CD4-positive, alpha-beta T cell treated with Interleukin-12 subunit alpha and Interleukin-12 subunit beta, for 1 hour (primary cell): ENCODE measurements around the gene ART5.
A peak's percentile ranks its signal among the peaks of the same experiment; 100 is the strongest.
"Not testable (repeated sequence)": the region's sequence is repeated elsewhere in the genome, so short reads cannot be mapped to it uniquely, and the experiment has no call there.

ENCODE experiments used
- DNase-seq: peaks from one replicate; pipeline ENCODE4 v3.0.0-alpha.2; 2020

Gene ART5

DNA sequence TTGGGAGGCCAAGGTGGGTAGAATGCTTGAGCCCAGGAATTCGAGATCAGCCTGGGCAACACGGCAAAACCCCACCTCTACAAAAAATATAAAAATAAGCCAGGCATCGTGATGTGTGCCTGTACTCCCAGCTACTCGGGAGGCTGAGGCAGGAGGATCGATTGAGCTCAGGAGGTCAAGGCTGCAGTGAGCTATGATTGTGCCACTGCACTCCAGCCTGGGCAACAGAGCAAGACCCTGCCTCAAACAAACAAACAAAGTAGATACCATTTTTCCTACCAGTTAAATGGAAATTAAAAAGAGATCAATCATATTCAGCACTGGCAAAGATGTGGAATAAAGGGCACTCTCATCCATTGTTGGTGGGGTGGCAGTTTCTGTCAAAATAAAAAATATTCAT lies 15.5 kb upstream of the ART5 start:
- not testable (repeated sequence) for DNase-seq

GRCh38 chr11:3655547-3655946 lies 13.8 kb upstream of the ART5 start:
- no peak for DNase-seq

GRCh38 chr11:3652514-3652913 lies 10.7 kb upstream of the ART5 start:
- not testable (repeated sequence) for DNase-seq

DNA sequence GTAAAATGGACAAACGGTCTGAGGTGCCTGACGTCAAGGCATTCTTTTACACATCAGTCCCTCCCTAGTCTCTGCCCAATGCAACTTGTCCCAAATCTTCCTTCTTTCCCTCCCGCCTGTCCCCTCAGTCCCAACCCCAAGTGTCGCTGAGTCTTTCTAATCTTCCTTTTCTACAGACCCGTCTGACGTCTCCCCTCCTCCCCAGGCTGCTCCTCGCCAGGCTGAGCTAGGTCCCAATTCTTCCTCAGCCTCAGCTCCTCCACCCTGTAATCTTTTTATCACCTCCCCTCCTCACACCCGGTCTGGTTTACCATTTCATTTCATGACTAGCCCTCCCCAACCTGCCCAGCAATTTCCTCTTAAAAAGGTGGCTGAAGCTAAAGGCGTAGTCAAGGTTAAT lies 7.6 kb upstream of the ART5 start:
- not testable (repeated sequence) for DNase-seq

DNA sequence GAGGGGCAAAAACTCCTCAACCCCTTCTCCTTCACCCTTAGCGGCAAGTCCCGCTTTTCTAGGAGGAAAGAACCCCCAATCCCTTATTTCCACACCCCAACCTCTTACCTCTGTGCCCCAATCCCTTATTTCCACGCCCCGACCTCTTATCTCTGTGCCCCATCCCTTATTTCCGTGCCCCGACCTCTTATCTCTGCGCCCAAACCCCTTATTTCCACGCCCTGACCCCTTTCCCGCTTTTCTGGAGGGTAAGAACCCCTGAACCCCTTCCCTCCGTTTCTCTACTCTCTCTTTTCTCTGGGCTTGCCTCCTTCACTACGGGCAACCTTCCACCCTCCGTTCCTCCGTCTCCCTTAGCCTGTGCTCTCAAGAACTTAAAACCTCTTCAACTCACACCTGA lies 7.1 kb upstream of the ART5 start:
- not testable (repeated sequence) for DNase-seq

- DNase-seq: no peak
Observed at GRCh38 chr11:3645552-3645951, 3.8 kb upstream of the ART5 start.

- DNase-seq: no peak
Observed at GRCh38 chr11:3644817-3645235, 3.0 kb upstream of the ART5 start, which contains the start of gene ART1. TSS of gene ART1 (plus strand) at chr11:3645128. CDS start at chr11:3659214, 14,086 bp downstream.

DNA sequence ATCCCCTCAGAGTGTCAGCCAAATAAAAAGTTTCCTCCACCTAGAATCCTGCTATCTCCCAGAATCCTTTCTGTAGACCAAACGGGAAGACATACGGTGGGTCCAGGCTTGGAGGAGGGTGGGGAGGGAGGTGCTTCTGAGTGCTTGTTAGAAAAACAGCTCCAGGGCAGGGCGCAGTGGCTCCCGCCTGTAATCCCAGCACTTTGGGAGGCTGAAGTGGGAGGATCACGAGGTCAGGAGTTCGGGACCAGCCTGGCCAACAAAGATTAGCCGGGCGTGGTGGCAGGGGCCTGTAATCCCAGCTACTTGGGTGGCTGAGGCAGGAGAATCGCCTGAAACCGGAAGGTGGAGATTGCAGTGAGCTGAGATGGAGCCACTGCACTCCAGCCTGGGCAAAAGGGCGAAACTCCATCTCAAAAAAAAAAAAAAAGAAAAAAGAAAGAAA lies 1.3 kb upstream of the ART5 start:
- DNase-seq: not testable (repeated sequence)

GRCh38 chr11:3642071-3642951 lies 519 bp upstream of the ART5 start:
- peak; percentile 82 for DNase-seq

DNA sequence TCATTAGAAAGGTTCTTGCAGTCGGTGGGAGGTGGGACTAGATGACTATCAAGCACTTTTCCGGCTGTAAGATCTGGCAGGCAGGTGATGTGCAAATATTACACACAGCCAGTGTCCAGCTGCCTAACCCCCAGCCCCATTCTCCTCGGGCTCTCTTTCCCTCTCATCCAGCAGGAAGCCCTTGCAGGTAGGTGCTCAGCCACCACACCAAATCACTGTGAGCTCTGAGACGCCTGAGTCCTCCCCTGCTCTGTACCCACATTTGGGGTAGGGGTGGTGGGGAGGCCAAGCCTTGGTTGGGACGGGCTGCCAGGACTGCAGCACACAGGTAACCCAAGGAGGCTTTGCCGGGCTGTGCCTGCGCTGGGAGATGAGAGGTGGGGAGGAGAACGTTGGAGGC lies 601 bp downstream of the ART5 start:
- DNase-seq: no peak

GRCh38 chr11:3639841-3640240 lies 2.0 kb downstream of the ART5 start:
- no peak for DNase-seq

GRCh38 chr11:3638513-3638912 lies 3.3 kb downstream of the ART5 start:
- DNase-seq: no peak

DNA sequence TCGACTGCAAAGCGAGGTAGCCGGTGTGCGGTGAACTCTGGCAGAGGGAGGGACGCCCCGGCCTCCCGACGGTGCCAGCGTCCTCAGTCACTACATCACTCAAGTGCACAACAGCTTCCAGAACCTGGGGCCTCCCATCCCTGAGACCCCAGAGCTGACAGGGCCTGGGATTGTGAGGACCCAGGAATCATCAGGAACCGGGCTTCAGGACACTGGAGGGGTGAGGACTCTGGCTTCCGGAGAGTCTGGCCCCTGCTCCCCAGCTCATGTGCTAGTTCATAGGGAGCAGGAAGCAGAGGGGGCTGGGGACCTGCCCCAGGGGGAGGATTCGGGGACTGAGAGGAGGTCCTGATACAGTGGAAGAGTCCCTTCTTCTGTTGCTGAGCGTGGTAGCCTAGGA lies 4.6 kb downstream of the ART5 start:
- no peak for DNase-seq

DNA sequence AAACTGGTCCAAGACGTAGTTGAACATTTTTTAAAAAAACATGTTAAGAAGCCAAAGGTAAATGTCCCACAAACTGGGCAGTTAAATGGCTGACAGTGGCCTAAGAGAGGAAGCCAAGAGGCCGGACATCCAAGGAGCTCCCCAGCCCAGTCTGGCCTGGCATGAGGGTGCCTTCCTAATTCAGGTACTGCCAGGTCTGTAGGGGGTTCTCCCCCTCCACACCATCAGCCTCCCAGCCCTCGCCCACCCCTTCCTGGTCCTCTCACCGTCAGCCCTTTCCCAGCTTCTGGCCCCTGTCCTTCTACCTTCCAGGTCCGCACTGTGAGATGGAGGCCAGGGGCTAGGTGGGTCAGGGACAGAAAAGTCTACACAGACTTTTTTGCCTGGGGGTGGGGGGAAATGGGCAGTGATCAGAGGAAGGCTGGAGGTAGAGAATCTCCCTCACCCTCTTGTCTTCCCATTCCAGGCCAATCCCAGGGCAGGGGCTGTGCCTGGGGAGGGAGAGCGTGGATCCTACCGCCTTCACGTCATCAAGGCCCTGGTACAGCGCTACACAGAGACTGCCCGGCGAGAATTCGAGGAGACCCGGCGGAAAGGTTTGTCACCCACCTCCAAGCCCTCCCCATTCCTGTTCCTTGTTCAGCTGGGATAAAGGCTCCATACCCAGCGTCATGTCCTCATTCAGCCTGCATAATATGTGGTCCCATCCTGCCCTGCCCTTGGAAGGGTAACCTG lies 6.0 kb downstream of the ART5 start:
- no peak for DNase-seq

DNA sequence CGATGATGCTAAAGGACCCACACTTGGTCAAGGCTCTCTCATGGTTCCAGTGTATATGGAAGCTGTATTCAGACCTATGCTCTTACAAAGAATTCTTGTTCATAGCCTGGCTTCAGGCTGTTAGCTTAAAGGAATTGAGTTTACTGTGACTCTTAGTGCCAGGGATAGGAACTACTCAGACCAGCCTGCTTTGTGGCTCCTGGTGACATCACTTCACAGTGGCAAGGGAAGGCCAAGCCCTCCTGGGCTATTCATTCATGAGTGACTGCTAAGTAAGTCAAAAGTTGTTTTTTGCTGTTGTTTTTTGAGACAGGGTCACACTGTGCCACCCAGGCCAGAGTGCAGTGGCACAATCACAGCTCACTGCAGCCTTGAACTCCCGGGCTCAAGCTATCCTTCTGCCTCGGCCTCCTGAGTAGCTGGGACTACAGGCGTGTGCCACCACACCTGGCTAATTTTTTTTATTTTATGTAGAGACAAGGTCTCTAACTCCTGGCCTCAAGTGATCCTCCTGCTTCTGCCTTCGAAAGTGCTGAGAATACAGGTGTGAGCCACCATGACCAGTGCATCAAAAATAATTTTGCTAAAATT lies 9.6 kb downstream of the ART5 start:
- DNase-seq: no peak

- DNase-seq: no peak
Observed at GRCh38 chr11:3631331-3631730, 10.5 kb downstream of the ART5 start.

DNA sequence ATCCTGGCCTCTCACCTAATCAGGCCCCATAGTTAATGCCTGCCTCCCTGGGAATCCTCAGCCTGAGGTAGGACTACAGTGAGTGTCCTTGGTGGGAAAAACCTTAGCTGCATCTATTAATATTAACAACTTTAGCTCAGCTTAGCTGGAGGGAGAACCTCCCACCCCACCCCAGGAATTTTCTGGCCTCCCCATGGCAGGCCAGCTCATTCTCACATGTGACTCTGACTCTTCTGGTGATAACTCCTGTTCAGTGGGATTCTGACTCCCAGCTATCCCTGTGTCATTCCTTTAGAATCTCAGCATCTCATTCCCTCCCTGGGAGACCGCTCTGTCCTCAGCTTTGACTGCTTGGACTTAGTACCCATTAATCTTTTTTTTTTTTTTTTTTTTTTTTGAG lies 14.5 kb downstream of the ART5 start:
- no peak for DNase-seq

- no peak for DNase-seq
Observed at GRCh38 chr11:3626250-3626960, 15.4 kb downstream of the ART5 start.

DNA sequence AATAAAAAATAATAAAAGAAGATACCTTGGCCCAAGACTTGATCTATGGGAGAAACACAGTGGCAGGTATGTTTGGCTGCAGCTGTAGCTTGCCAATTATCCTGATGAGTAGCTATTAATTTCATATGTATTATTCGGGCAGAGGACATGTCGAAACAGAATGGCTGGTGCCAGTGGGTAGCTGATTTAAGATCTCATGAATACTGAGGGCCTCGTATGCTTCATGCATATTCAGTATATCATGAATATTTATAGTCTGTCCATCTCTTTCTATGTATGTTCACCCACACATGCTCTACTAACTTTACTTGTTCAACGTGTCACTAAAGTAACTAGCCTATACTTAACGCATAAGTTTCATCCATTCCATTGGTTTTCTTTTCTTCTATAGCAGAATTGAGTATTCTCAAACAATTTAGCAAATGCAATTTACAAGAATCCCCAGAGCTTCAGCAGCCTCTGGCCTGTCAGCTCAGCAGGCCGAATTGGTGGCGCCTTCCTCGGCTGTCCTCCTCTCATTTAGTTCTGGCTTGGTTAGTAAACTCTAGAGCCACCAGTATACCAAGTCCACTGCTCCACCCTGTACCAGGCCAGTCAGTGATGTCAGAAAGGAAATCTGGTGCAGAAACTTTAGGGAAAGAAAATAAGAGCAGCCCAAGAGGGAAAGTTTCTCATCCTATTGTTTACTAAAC lies 17.9 kb downstream of the ART5 start:
- DNase-seq: no peak

- DNase-seq: no peak
Observed at GRCh38 chr11:3623121-3623520, 18.7 kb downstream of the ART5 start.

DNA sequence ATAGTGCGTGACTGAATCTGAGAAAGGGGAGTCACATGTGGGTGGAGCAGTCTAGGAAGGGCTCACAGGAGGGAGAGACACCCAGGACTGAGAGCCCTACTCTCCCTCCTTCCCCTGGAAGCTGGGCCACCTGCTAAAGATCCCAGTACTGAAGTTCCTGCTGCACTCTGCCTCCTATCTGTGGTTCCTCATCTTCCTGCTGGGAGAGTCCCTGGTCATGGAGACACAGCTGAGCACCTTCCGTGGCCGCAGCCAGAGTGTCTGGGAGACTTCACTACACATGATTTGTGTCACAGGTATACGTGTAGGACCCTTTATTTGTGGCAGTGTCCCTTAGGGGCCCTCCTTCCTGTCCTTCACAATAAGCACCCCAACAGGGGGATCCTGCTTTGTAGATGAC lies 19.3 kb downstream of the ART5 start:
- no peak for DNase-seq

DNA sequence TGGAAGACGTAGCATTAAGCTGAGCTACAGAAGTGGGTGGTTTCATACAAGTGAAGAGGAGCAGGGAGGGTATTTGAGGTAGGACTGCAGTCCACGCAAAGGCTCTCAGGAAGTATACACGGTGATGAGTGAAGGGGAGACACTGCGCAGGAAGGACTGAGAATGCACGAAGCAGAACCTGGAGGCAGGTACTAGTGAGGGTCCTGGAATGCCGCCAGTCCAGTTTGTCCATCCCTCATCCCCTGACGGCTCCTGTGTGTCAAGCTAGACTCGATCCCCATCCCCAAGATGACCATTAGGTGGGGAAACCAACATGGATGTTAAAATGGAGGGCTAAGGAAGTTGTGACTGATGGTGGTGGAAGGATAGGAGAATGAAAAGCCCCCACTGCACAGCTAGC lies 23.8 kb downstream of the ART5 start:
- DNase-seq: no peak
